HEK293T (cell line): ENCODE measurements around the gene ATAD3C.

Experiments
- FOXM1 ChIP-seq: fragments of 450-650 bp; IDR thresholded peaks from 2 replicates; pipeline ENCODE4 v1.6.1; 2017; ENCODE audit warnings: mild to moderate bottlenecking, borderline replicate concordance
- TARDBP ChIP-seq: fragments of 450-650 bp; IDR thresholded peaks from 2 replicates; pipeline ENCODE4 v1.6.1; 2016

- TF ChIP-seq FOXM1 (no peak), TARDBP (peak; percentile 91)
Observed at GRCh38 chr1:1511533-1512285, 62.2 kb downstream of the ATAD3C start, which contains the start of gene ATAD3A.
